ENCODE measurements around the gene MRTFA.
"Not testable (repeated sequence)": the region's sequence is repeated elsewhere in the genome, so short reads cannot be mapped to it uniquely, and the experiment has no call there.

MRTFA gene

GRCh38 chr22:40567106-40567505, 69.4 kb downstream of the MRTFA start:
- Histone ChIP-seq H3K27me3 (ENCODE audit: control insufficient read depth in 1 of 2, insufficient read depth in 2 of 2, low read length in 2 of 2) (no peaks in the 10 kb centered on the region), H3K9me3 (ENCODE audit: control insufficient read depth in 1 of 2, low read length in 2 of 2) (peaks cover 0 to 2% of the 10 kb centered on the region in 2 donors), H3K27ac (ENCODE audit: low read depth, low read length) (no peak overlapping the region), H3K36me3 (ENCODE audit: control insufficient read depth in 1 of 2, insufficient read depth in 2 of 2, low read length in 2 of 2) (peaks cover 0 to 2% of the 10 kb centered on the region in 2 donors), H3K4me3 (ENCODE audit: low read depth in 1 of 2, low read length in 2 of 2) (no peak overlapping the region), H3K4me1 (ENCODE audit: control insufficient read depth in 1 of 2, insufficient read depth in 2 of 2, low read length in 2 of 2) (no peaks in the 10 kb centered on the region), H3K9ac (ENCODE audit: low read depth in 1 of 2, low read length in 2 of 2) (no peak overlapping the region)

- H3K27me3 ChIP-seq (ENCODE audit: control insufficient read depth in 1 of 2, insufficient read depth in 2 of 2, low read length in 2 of 2) = no peaks in the 10 kb centered on the region
- no peak overlapping the region for H3K9ac ChIP-seq (ENCODE audit: low read depth in 1 of 2, low read length in 2 of 2)
- H3K36me3 ChIP-seq (ENCODE audit: control insufficient read depth in 1 of 2, insufficient read depth in 2 of 2, low read length in 2 of 2) = no peaks in the 10 kb centered on the region
- H3K4me3 ChIP-seq (ENCODE audit: low read depth in 1 of 2, low read length in 2 of 2) = no peak overlapping the region
- H3K9me3 ChIP-seq (ENCODE audit: control insufficient read depth in 1 of 2, low read length in 2 of 2) = no peaks in the 10 kb centered on the region
- no peak overlapping the region for H3K27ac ChIP-seq (ENCODE audit: low read depth, low read length)
- H3K4me1 ChIP-seq (ENCODE audit: control insufficient read depth in 1 of 2, insufficient read depth in 2 of 2, low read length in 2 of 2) = no peaks in the 10 kb centered on the region
These were observed 75.5 kb downstream of the MRTFA start for GRCh38 chr22:40560994-40561515.

DNA sequence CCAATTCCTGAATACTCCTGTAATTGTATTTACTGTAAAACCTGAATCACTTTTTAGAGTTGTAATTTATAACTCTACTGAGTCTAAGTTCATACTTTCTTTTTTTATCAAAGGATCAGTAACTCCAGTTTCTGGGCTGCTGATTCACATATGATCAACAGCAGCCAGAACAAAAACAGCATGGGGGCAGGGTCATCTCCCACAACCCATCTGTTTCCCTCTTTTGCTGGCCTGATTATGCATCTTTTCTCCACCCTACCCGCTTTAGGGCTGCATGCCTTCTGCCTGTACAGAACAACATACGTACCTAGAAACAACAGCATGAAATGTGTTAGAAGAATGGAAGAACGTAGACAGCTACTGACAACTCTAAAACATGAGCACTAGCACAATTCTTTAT, 76.0 kb downstream of the MRTFA start:
- Histone ChIP-seq H3K27ac (ENCODE audit: low read depth, low read length) (no peak overlapping the region), H3K4me1 (ENCODE audit: control insufficient read depth in 1 of 2, insufficient read depth in 2 of 2, low read length in 2 of 2) (no peaks in the 10 kb centered on the region), H3K27me3 (ENCODE audit: control insufficient read depth in 1 of 2, insufficient read depth in 2 of 2, low read length in 2 of 2) (no peaks in the 10 kb centered on the region), H3K4me3 (ENCODE audit: low read depth in 1 of 2, low read length in 2 of 2) (no peak overlapping the region), H3K36me3 (ENCODE audit: control insufficient read depth in 1 of 2, insufficient read depth in 2 of 2, low read length in 2 of 2) (no peaks in the 10 kb centered on the region), H3K9ac (ENCODE audit: low read depth in 1 of 2, low read length in 2 of 2) (no peak overlapping the region), H3K9me3 (ENCODE audit: control insufficient read depth in 1 of 2, low read length in 2 of 2) (no peaks in the 10 kb centered on the region)

DNA sequence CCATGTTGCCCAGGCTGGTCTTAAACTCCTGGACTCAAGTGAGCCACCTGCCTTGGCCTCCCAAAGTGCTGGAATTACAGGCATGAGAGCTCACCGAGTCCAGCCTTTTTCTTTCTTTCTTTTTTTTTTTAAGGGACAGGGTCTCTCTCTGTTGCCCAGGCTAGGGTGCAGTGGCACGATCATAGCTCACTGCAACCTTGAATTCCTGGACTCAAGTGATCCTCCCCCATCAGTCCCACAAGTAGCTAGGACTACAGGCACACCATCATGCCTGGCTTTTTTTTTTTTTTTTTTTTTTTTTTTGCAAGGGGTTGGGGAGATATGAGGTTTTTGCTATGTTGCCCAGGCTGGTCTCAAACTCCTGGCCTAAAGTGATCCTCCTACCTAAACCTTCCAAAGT, 78.5 kb downstream of the MRTFA start:
- no peak overlapping the region for H3K4me3 ChIP-seq (ENCODE audit: low read depth in 1 of 2, low read length in 2 of 2)
- no peak overlapping the region for H3K9ac ChIP-seq (ENCODE audit: low read depth in 1 of 2, low read length in 2 of 2)
- H3K9me3 ChIP-seq (ENCODE audit: control insufficient read depth in 1 of 2, low read length in 2 of 2) = no peaks in the 10 kb centered on the region
- H3K36me3 ChIP-seq (ENCODE audit: control insufficient read depth in 1 of 2, insufficient read depth in 2 of 2, low read length in 2 of 2) = no peaks in the 10 kb centered on the region
- H3K27me3 ChIP-seq (ENCODE audit: control insufficient read depth in 1 of 2, insufficient read depth in 2 of 2, low read length in 2 of 2) = no peaks in the 10 kb centered on the region
- peaks cover 0 to 7% of the 10 kb centered on the region in 2 donors for H3K4me1 ChIP-seq (ENCODE audit: control insufficient read depth in 1 of 2, insufficient read depth in 2 of 2, low read length in 2 of 2)
- no peak overlapping the region for H3K27ac ChIP-seq (ENCODE audit: low read depth, low read length)

GRCh38 chr22:40556641-40557040, 79.9 kb downstream of the MRTFA start:
- H3K9me3 ChIP-seq (ENCODE audit: control insufficient read depth in 1 of 2, low read length in 2 of 2) = no peaks in the 10 kb centered on the region
- H3K27ac ChIP-seq (ENCODE audit: low read depth, low read length) = no peak overlapping the region
- H3K36me3 ChIP-seq (ENCODE audit: control insufficient read depth in 1 of 2, insufficient read depth in 2 of 2, low read length in 2 of 2) = peaks cover 0 to 7% of the 10 kb centered on the region in 2 donors
- no peak overlapping the region for H3K4me3 ChIP-seq (ENCODE audit: low read depth in 1 of 2, low read length in 2 of 2)
- peaks cover 0 to 7% of the 10 kb centered on the region in 2 donors for H3K4me1 ChIP-seq (ENCODE audit: control insufficient read depth in 1 of 2, insufficient read depth in 2 of 2, low read length in 2 of 2)
- no peak overlapping the region for H3K9ac ChIP-seq (ENCODE audit: low read depth in 1 of 2, low read length in 2 of 2)
- no peaks in the 10 kb centered on the region for H3K27me3 ChIP-seq (ENCODE audit: control insufficient read depth in 1 of 2, insufficient read depth in 2 of 2, low read length in 2 of 2)

- H3K36me3 ChIP-seq (ENCODE audit: control insufficient read depth in 1 of 2, insufficient read depth in 2 of 2, low read length in 2 of 2); H3K9me3 ChIP-seq (ENCODE audit: control insufficient read depth in 1 of 2, low read length in 2 of 2); H3K27me3 ChIP-seq (ENCODE audit: control insufficient read depth in 1 of 2, insufficient read depth in 2 of 2, low read length in 2 of 2); H3K4me1 ChIP-seq (ENCODE audit: control insufficient read depth in 1 of 2, insufficient read depth in 2 of 2, low read length in 2 of 2); H3K9ac ChIP-seq (ENCODE audit: low read depth in 1 of 2, low read length in 2 of 2); H3K4me3 ChIP-seq (ENCODE audit: low read depth in 1 of 2, low read length in 2 of 2); H3K27ac ChIP-seq (ENCODE audit: low read depth, low read length): not testable (repeated sequence)
These were observed 82.5 kb downstream of the MRTFA start for GRCh38 chr22:40554023-40554422.

- Histone ChIP-seq H3K4me1 (ENCODE audit: control insufficient read depth in 1 of 2, insufficient read depth in 2 of 2, low read length in 2 of 2) (peaks cover 0 to 7% of the 10 kb centered on the region in 2 donors), H3K9ac (ENCODE audit: low read depth in 1 of 2, low read length in 2 of 2) (no peak overlapping the region), H3K36me3 (ENCODE audit: control insufficient read depth in 1 of 2, insufficient read depth in 2 of 2, low read length in 2 of 2) (peaks cover 0 to 10% of the 10 kb centered on the region in 2 donors), H3K4me3 (ENCODE audit: low read depth in 1 of 2, low read length in 2 of 2) (no peak overlapping the region), H3K27ac (ENCODE audit: low read depth, low read length) (no peak overlapping the region), H3K9me3 (ENCODE audit: control insufficient read depth in 1 of 2, low read length in 2 of 2) (no peaks in the 10 kb centered on the region), H3K27me3 (ENCODE audit: control insufficient read depth in 1 of 2, insufficient read depth in 2 of 2, low read length in 2 of 2) (no peaks in the 10 kb centered on the region)
These were observed 83.4 kb downstream of the MRTFA start for GRCh38 chr22:40553014-40553554.

DNA sequence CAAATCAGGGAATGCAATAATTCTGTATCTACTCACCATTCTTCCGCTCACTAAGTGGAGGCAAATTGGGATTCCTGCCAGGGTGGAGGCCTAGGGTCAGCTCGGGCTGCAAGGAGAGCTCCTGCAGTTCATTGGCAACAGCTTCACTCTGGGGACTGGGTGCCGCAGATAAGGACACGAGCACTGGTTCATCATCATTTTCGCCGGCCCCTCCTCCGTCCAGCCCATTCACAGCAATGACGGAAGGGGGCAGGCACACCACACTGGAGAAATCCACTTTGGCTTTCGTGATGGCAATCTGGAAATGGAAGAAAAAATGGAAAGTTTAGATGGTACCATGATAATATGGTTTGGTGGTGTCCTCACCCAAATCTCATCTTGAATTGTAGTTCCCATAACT, 84.4 kb downstream of the MRTFA start:
- Histone ChIP-seq H3K4me1 (ENCODE audit: control insufficient read depth in 1 of 2, insufficient read depth in 2 of 2, low read length in 2 of 2) (peaks cover 0 to 7% of the 10 kb centered on the region in 2 donors), H3K9me3 (ENCODE audit: control insufficient read depth in 1 of 2, low read length in 2 of 2) (no peaks in the 10 kb centered on the region), H3K9ac (ENCODE audit: low read depth in 1 of 2, low read length in 2 of 2) (no peak overlapping the region), H3K27ac (ENCODE audit: low read depth, low read length) (no peak overlapping the region), H3K4me3 (ENCODE audit: low read depth in 1 of 2, low read length in 2 of 2) (no peak overlapping the region), H3K36me3 (ENCODE audit: control insufficient read depth in 1 of 2, insufficient read depth in 2 of 2, low read length in 2 of 2) (peaks cover 0 to 10% of the 10 kb centered on the region in 2 donors), H3K27me3 (ENCODE audit: control insufficient read depth in 1 of 2, insufficient read depth in 2 of 2, low read length in 2 of 2) (no peaks in the 10 kb centered on the region)

GRCh38 chr22:40547729-40548143, 88.8 kb downstream of the MRTFA start:
- Histone ChIP-seq H3K4me3 (ENCODE audit: low read depth in 1 of 2, low read length in 2 of 2) (no peak overlapping the region), H3K9ac (ENCODE audit: low read depth in 1 of 2, low read length in 2 of 2) (no peak overlapping the region), H3K4me1 (ENCODE audit: control insufficient read depth in 1 of 2, insufficient read depth in 2 of 2, low read length in 2 of 2) (no peaks in the 10 kb centered on the region), H3K9me3 (ENCODE audit: control insufficient read depth in 1 of 2, low read length in 2 of 2) (no peaks in the 10 kb centered on the region), H3K36me3 (ENCODE audit: control insufficient read depth in 1 of 2, insufficient read depth in 2 of 2, low read length in 2 of 2) (peaks cover 0 to 15% of the 10 kb centered on the region in 2 donors), H3K27ac (ENCODE audit: low read depth, low read length) (no peak overlapping the region), H3K27me3 (ENCODE audit: control insufficient read depth in 1 of 2, insufficient read depth in 2 of 2, low read length in 2 of 2) (no peaks in the 10 kb centered on the region)

- Histone ChIP-seq H3K4me3 (ENCODE audit: low read depth in 1 of 2, low read length in 2 of 2) (no peak overlapping the region), H3K9ac (ENCODE audit: low read depth in 1 of 2, low read length in 2 of 2) (no peak overlapping the region), H3K9me3 (ENCODE audit: control insufficient read depth in 1 of 2, low read length in 2 of 2) (no peaks in the 10 kb centered on the region), H3K4me1 (ENCODE audit: control insufficient read depth in 1 of 2, insufficient read depth in 2 of 2, low read length in 2 of 2) (no peaks in the 10 kb centered on the region), H3K27ac (ENCODE audit: low read depth, low read length) (no peak overlapping the region), H3K27me3 (ENCODE audit: control insufficient read depth in 1 of 2, insufficient read depth in 2 of 2, low read length in 2 of 2) (no peaks in the 10 kb centered on the region), H3K36me3 (ENCODE audit: control insufficient read depth in 1 of 2, insufficient read depth in 2 of 2, low read length in 2 of 2) (peaks cover 0 to 8% of the 10 kb centered on the region in 2 donors)
These were observed 91.8 kb downstream of the MRTFA start for GRCh38 chr22:40544758-40545157.
